RWPE1 (cell line): ENCODE data around the gene CDC34.

Experiments
- CTCF ChIA-PET: fragments of 350-600 bp; sonication (Branson Sonifier 250); formaldehyde crosslinking; extraction: SDS; loops from one replicate; lab custom pipeline; 2021; lab: Yijun Ruan, JAX
- POLR2A ChIA-PET: fragments of 400-600 bp; formaldehyde crosslinking; extraction: SDS; loops from one replicate; lab custom pipeline; 2020; ENCODE audit warnings: antibody characterized with exemption; ENCODE audit not compliant: low non-redundant PET; lab: Yijun Ruan, JAX
- DNase-seq: peaks from one replicate; pipeline ENCODE4 v3.0.0; 2012; ENCODE audit warnings: low spot score
- H3K27ac ChIP-seq: fragments of 450-650 bp; 2 replicates; pipeline ENCODE4 v1.5.1; 2017
- CTCF ChIP-seq: fragments of 450-650 bp; conservative IDR thresholded peaks from 2 replicates; pipeline ENCODE4 v1.5.1; 2017; ENCODE audit warnings: low read depth, mild to moderate bottlenecking

CDC34 gene

DNA sequence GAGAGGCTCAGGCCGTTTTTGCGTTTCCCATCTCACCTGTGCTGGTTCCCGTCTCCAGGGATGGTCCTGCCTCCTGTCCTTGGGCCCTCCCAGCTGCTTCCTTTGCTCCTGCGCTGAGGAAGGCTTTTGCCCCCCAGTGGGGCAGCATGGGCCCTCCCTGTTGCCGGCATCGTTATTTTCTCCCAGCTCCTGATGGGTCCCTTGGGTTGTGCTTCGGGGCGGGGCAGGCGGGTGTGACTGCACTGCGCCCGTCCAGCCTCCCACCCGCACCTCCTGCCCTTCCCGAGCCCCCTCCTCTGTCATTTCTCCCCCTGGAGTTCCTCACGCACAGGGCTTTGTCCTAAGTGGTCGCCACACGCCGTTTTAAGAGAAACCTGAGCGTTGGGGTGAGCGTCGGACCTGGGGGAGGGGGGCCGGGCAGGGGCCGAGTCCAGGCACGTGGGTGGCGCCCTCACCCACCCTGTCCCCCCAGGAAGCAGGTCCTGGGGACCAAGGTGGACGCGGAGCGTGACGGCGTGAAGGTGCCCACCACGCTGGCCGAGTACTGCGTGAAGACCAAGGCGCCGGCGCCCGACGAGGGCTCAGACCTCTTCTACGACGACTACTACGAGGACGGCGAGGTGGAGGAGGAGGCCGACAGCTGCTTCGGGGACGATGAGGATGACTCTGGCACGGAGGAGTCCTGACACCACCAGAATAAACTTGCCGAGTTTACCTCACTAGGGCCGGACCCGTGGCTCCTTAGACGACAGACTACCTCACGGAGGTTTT is 9.5 kb downstream of the CDC34 start:
- no peak for TF ChIP-seq CTCF
- CTCF ChIA-PET = interaction anchor here (0.8 kb wide), 1 partner anchor 19 kb away, joined by 3 read pairs; no protein-coding TSS in a partner anchor

GRCh38 chr19:541699-542098 is 10.1 kb downstream of the CDC34 start:
- CTCF ChIA-PET = interaction anchor here (0.8 kb wide), 1 partner anchor 20 kb away, joined by 3 read pairs; no protein-coding TSS in a partner anchor
- peak overlapping the region; percentile 20 for H3K27ac ChIP-seq
- DNase-seq = no peak
- POLR2A ChIA-PET = no interaction called here
- TF ChIP-seq CTCF = no peak

More for the DNA sequence above, 9.5 kb downstream of the CDC34 start:
- POLR2A ChIA-PET = no interaction called here
- peak overlapping the region; percentile 20; the same call in 1 of the 2 replicates for H3K27ac ChIP-seq
- DNase-seq = no peak

- no peak for DNase-seq
- ChIA-PET POLR2A (interaction anchor here (1.0 kb wide), 1 partner anchor 10 kb away, joined by 3 read pairs; no protein-coding TSS in a partner anchor), CTCF (interaction anchor here (0.6 to 0.8 kb wide), 2 partner anchors 17 to 21 kb away, joined by 3 read pairs; no protein-coding TSS in a partner anchor)
- H3K27ac ChIP-seq = peak overlapping the region; percentile 20
- no peak for TF ChIP-seq CTCF
Measured at GRCh38 chr19:542173-542866, 10.8 kb downstream of the CDC34 start.

- DNase-seq = no peak
- H3K27ac ChIP-seq = peak within 1 kb of the TSS; percentile 20
- ChIA-PET CTCF (no interaction called here), POLR2A (no interaction called here)
- TF ChIP-seq CTCF = no peak
Measured at GRCh38 chr19:543910-544608, 12.5 kb downstream of the CDC34 start, which contains the start of gene GZMM. GZMM (plus strand) TSS chr19:544053; CDS start chr19:544072, 19 bp downstream.

GRCh38 chr19:547117-547516 is 15.6 kb downstream of the CDC34 start:
- H3K27ac ChIP-seq = no peak overlapping the region
- DNase-seq = no peak
- TF ChIP-seq CTCF = no peak
- ChIA-PET CTCF (no interaction called here), POLR2A (no interaction called here)
